Kidney tubule cell (primary cell): Measurements from ENCODE around the gene TCF25.
"Not testable (repeated sequence)": the region's sequence is repeated elsewhere in the genome, so short reads cannot be mapped to it uniquely, and the experiment has no call there.

ENCODE experiments used
- DNase-seq: peaks from one replicate; pipeline ENCODE4 v3.0.0-alpha.2; 2018; ENCODE audit warnings: low spot score

The TCF25 gene

GRCh38 chr16:89920723-89921122 lies 47.3 kb downstream of the TCF25 start:
- DNase-seq, result peak; percentile 64

DNA sequence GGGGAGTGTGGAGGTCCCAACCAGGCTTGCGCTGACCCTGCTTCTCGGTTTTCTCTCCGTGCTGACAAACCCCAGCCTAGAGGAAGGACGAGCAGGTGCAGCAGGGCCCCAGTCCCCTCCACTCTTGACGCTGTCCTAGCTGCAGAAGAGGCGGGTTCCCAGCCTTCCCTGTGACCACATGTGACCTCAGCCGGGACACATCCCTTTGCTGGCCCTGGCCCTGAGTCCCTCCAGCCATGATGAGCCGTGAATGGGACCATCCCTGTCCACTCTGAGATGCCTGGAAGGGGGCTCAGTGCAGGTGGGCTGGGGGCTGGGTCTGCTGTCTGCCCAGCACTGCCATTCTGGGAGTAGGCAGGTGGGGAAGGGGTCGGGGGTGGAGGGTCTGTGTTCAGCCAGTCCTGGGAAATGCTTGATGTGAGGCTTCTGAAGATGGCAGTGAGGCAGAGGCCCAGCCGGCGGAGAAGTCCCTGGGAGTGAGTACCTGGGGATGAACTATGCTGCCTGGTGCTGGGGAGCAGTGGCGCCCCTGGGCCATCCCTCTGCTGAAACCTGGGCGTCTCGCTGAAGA lies 47.8 kb downstream of the TCF25 start:
- peak; percentile 30 for DNase-seq

- DNase-seq, result peak; percentile 94
Observed at GRCh38 chr16:89921702-89922476, 48.5 kb downstream of the TCF25 start.

GRCh38 chr16:89922477-89922883 lies 49.1 kb downstream of the TCF25 start:
- peak; percentile 95 for DNase-seq

- DNase-seq, result peak; percentile 91
Observed at GRCh38 chr16:89922884-89923639, 49.7 kb downstream of the TCF25 start, which contains the start of gene TUBB3. Gene TUBB3, plus strand, starts transcription at chr16:89923342. Its CDS starts 60 bp downstream, at chr16:89923402.

DNA sequence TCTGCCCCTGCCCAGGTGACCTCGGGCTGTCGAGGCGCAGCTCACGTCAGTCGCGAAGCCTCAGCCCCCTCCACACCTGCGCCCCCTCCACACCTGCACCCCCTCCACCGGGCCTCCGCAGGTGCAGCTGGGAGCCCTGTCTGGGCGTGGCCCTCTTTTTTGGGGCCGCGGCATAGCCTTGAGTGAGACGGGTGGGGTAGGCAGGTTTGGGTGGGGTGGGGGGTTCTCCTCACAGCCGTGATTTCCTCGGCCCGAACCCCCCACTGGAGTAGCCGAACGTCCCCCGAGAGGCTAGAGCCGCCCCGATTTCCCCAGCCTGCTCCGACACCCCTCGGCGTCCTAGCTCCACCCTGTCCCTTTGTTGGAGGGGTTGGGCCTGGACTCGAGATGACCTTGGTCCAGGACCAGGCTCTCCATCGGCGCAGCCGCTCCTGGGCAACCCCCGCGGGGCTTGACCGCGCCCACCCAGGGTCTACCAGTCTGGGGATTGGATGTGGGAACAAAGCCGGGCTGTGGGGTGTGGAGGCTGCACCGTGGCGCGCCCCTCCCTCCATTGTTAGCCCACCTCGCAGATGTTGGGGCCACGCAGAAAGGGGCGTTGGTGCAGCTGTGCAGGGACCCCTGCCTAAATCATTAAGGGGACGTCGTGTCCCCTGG lies 50.4 kb downstream of the TCF25 start:
- DNase-seq, result peak; percentile 35

- peak; percentile 48 for DNase-seq
Observed at GRCh38 chr16:89924297-89924924, 51.0 kb downstream of the TCF25 start.

DNA sequence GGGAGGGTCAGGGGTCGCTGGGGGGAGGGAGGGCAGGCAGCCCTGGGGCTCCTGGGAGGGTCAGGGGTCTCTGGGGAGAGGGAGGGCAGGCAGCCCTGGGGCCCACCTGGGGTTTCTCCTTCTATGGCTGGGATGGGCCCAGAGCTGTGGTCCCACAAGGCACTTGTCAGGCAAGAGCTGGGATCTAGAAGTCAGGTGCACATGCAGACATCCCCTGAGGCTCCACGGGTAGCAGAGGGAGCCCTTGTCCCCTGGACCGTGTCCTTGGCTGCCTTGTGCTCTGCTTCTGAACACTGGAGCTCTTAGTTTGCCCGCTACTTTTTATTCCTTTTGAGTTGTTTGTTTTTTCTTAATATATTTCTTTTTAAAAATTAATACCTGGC lies 51.5 kb downstream of the TCF25 start:
- DNase-seq, result peak; percentile 46

DNA sequence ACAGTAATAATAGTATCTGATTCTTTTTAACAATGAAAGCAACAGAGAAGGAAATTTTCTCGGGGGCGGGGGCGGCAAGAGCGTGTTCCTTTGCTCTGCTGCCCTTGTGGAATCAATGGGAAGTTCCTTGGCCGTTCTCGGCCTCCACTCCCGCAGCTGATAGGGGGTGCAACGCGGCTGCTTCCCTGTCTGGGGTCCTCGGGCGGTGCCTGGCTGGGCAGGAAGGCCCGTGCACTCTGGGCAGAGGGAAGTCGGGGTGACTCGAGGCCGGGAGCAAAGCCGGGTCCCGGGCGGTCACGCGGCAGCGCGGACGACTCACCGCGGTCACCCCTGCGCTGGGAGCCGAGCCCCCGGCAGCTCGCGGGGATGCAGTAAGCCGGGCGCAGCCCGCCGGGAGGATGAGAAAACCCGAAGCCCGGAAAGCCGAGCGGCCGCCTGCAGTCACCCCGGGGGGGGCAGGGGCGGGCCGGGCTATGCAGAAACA lies 52.2 kb downstream of the TCF25 start:
- no peak for DNase-seq

GRCh38 chr16:89931305-89931896 lies 58.0 kb downstream of the TCF25 start:
- peak; percentile 29 for DNase-seq

- no peak for DNase-seq
Observed at GRCh38 chr16:89931964-89932363, 58.6 kb downstream of the TCF25 start.

DNA sequence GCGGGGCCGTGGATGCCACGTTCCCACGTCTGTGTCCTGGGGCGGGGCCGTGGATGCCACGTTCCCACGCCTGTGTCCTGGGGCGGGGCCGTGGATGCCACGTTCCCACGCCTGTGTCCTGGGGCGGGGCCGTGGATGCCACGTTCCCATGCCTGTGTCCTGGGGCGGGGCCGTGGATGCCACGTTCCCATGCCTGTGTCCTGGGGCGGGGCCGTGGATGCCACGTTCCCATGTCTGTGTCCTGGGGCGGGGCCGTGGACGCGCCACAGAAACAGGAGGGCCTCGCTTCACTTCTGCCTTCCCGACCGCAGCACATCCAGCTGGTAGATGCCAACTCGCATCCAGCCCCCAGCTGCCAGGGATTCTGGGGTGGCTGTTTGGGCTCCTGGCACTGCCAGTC lies 60.6 kb downstream of the TCF25 start:
- DNase-seq, result not testable (repeated sequence)

DNA sequence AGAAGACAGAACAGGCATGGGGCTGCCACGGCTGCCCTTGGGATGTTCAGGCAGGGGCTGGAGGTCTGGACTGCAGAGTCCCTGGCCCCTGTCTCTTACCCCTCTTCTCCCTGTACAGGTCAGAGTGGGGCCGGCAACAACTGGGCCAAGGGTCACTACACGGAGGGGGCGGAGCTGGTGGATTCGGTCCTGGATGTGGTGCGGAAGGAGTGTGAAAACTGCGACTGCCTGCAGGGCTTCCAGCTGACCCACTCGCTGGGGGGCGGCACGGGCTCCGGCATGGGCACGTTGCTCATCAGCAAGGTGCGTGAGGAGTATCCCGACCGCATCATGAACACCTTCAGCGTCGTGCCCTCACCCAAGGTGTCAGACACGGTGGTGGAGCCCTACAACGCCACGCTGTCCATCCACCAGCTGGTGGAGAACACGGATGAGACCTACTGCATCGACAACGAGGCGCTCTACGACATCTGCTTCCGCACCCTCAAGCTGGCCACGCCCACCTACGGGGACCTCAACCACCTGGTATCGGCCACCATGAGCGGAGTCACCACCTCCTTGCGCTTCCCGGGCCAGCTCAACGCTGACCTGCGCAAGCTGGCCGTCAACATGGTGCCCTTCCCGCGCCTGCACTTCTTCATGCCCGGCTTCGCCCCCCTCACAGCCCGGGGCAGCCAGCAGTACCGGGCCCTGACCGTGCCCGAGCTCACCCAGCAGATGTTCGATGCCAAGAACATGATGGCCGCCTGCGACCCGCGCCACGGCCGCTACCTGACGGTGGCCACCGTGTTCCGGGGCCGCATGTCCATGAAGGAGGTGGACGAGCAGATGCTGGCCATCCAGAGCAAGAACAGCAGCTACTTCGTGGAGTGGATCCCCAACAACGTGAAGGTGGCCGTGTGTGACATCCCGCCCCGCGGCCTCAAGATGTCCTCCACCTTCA lies 61.5 kb downstream of the TCF25 start:
- DNase-seq, result no peak

DNA sequence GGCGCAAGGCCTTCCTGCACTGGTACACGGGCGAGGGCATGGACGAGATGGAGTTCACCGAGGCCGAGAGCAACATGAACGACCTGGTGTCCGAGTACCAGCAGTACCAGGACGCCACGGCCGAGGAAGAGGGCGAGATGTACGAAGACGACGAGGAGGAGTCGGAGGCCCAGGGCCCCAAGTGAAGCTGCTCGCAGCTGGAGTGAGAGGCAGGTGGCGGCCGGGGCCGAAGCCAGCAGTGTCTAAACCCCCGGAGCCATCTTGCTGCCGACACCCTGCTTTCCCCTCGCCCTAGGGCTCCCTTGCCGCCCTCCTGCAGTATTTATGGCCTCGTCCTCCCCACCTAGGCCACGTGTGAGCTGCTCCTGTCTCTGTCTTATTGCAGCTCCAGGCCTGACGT lies 62.2 kb downstream of the TCF25 start:
- not testable (repeated sequence) for DNase-seq

- DNase-seq, result no peak
Observed at GRCh38 chr16:89936034-89936433, 62.6 kb downstream of the TCF25 start.

DNA sequence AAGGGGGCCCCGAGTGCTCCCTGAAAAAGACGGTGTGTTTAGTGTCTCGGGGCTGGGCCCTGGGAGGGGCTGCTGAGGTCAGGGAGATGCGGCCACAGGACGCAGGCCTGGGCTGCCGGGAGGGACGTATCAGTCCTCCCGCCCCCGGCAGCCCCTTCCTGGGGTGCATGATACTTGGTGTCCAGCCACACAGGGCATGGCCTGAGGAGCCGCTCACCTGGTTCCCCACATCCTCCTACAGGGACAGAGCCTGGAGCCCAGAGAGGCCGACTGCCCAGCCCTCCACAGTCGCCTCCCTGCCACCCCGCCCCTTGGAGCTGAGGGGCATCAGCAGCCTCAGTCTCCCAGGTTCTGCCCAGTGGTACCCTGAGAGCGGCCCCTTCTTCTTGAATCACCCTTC lies 63.1 kb downstream of the TCF25 start:
- DNase-seq, result no peak

- no peak for DNase-seq
Observed at GRCh38 chr16:89936981-89937380, 63.6 kb downstream of the TCF25 start.

GRCh38 chr16:89938175-89938885 lies 64.9 kb downstream of the TCF25 start:
- no peak for DNase-seq

DNA sequence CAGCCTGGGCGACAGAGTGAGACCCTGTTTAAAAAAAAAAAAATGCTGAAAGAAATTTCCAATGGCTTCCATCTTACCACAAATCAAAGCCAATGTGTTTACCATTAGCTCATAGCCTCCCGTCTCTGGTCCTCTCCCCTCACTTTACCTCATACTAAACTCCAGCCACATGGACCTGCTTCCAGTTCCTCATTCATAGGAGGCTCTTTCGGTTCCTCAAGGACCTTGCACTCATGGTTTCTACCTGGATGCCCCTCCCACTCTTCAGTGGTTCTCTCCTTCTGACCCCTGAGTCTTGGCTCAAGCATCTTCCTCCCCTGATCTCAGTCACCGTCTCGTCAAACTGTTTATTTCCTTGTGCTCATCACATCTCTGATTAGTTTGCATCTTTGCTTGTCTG lies 71.4 kb downstream of the TCF25 start:
- no peak for DNase-seq

DNA sequence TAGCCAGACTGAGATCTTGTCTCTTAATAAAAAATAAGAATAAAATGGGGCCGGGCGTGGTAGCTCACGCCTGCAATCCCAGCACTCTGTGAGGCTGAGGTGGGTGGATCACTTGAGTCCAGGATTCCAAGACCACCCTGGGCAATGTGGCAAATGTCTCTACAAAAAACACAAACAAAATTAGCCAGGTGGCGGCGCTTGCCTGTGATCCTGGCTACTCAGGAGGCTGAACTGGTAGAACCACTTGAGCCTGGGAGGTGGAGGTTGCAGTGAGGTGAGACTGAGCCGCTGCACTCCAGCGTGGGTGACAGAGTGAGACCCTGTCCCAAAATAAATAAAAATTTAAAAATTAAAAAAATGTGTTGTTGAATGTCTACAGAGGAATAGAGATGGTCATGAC lies 72.3 kb downstream of the TCF25 start:
- no peak for DNase-seq
